PC-9 (cell line): ENCODE results near the gene TSTD1. TPM values are rescaled to one million over a fixed set of nuclear protein-coding genes. Genes with fewer than 3 reads are reported as not detected.

Source experiments
- BruUV-seq: library from RNA; stranded (reverse); fragments of 400-500 nt; replicated peaks from 2 replicates; lab custom pipeline; 2021; lab: Mats Ljungman, UMichigan
- CTCF ChIA-PET: fragments of 300-600 bp; sonication (Branson Sonifier 250); formaldehyde crosslinking; loops from one replicate; lab custom pipeline; 2022; ENCODE audit warnings: antibody characterized with exemption; lab: Charles Lee
- POLR2A ChIA-PET: fragments of 300-600 bp; sonication (Branson Sonifier 250); formaldehyde crosslinking; loops from one replicate; lab custom pipeline; 2022; ENCODE audit warnings: antibody characterized with exemption; ENCODE audit not compliant: unreplicated experiment; lab: Charles Lee
- DNase-seq, 2 experiments: peaks; one replicate each; pipeline versions ENCODE4 v3.0.0 to v3.0.0-alpha.2; 2015 to 2022; ENCODE audit warnings: mixed read lengths in 1 of 2
- H2AFZ ChIP-seq: fragments of 200-600 bp; sonication (generic); 2 replicates; pipeline ENCODE4 v1.8.1; 2017; ENCODE audit warnings: antibody characterized with exemption
- H3F3A ChIP-seq: fragments of 200-600 bp; sonication (generic); 2 replicates; pipeline ENCODE4 v1.8.1; 2017; ENCODE audit warnings: antibody characterized with exemption, mild to moderate bottlenecking, low read depth; ENCODE audit not compliant: insufficient read depth
- H3K27ac ChIP-seq: fragments of 200-600 bp; sonication (generic); 2 replicates; pipeline ENCODE4 v1.6.1; 2016; ENCODE audit warnings: mixed run types
- H3K27me3 ChIP-seq: fragments of 200-600 bp; sonication (generic); 2 replicates; pipeline ENCODE4 v1.6.1; 2016; ENCODE audit warnings: low read depth, mixed run types; ENCODE audit not compliant: insufficient read depth
- H3K36me3 ChIP-seq: fragments of 200-600 bp; sonication (generic); 2 replicates; pipeline ENCODE4 v1.6.1; 2016; ENCODE audit warnings: low read depth, mixed run types
- H3K4me1 ChIP-seq: fragments of 200-600 bp; sonication (generic); replicated peaks from 2 replicates; pipeline ENCODE4 v1.6.1; 2016; ENCODE audit warnings: mixed run types; ENCODE audit not compliant: insufficient read depth
- H3K4me2 ChIP-seq: fragments of 200-600 bp; sonication (generic); 2 replicates; pipeline ENCODE4 v1.6.1; 2017; ENCODE audit warnings: mixed run types
- H3K4me3 ChIP-seq: fragments of 200-600 bp; sonication (generic); 2 replicates; pipeline ENCODE4 v1.6.1; 2016; ENCODE audit warnings: mixed run types
- H3K79me2 ChIP-seq: fragments of 200-600 bp; sonication (generic); 2 replicates; pipeline ENCODE4 v1.6.1; 2017; ENCODE audit warnings: low read depth, mixed run types
- H3K9me2 ChIP-seq: fragments of 200-600 bp; sonication (generic); 2 replicates; pipeline ENCODE4 v1.8.1; 2017; ENCODE audit warnings: mild to moderate bottlenecking; ENCODE audit not compliant: insufficient read depth
- H3K9me3 ChIP-seq: fragments of 200-600 bp; sonication (generic); 2 replicates; pipeline ENCODE4 v1.8.1; 2016; ENCODE audit warnings: low read depth; ENCODE audit not compliant: insufficient read depth
- H4K20me1 ChIP-seq: fragments of 200-600 bp; sonication (generic); 2 replicates; pipeline ENCODE4 v1.8.1; 2017; ENCODE audit not compliant: insufficient read depth
- EZH2 ChIP-seq: fragments of 200-600 bp; sonication (generic); IDR thresholded peaks from 2 replicates; pipeline ENCODE4 v1.8.0; 2017; ENCODE audit warnings: antibody characterized with exemption, low read depth
- intact Hi-C: fragments of 100-400 bp; cut with micrococcal nuclease; formaldehyde crosslinking; loops from one replicate; pipeline ENCODE4 v1.10.0; 2022; ENCODE audit not compliant: unreplicated experiment
- total RNA-seq: library from RNA; stranded (reverse); gene quantifications from 2 replicates; pipeline ENCODE4 v1.2.3, GENCODE V29; 2021
- TF ChIP-seq, protein P1 (sequence below): fragments of 200-600 bp; sonication (generic); conservative IDR thresholded peaks from 2 replicates; pipeline ENCODE4 v1.6.1; 2017; ENCODE audit warnings: mixed run types, antibody characterized with exemption, mild to moderate bottlenecking, moderate library complexity

Gene TSTD1
- total RNA-seq, 1 experiment from 2014 or later = 51.4 TPM

DNA sequence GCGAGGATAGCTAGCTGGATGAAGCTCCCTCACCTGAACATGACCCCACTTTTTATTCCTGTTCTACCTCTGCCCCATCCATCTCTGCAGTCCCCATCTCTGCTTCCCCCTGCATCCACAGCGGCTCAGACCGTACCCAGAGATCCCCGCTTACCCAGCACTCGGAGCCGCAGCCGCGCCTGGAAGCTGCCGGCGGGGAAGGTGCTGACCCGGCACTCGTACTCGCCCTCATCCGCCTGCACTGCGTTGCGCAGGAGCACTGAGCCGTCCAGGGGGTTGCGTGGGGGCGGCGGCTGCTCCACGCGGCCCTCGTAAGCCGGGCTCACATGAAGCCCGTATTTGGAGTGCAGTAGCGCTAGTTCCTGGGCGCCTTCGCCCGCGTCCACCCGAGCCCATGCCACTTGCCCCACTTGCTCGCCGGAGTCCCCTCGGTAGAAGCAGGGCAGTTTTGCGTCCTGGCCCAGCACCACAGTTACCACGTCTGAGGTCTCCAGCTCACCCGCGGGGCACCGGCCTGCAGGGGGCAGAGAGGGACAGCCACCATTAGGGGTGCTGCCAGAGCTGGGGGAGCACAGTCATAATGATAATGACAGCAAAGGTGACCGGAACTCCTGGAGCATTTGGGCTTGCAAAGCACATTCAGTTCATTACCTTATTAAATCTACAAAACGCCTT lies 40.8 kb upstream of the TSTD1 start:
- Histone ChIP-seq H3K4me1 (peaks cover 39% of the 10 kb centered on the region), H3K9me3 (no peaks in the 10 kb centered on the region), H3K27me3 (no peaks in the 10 kb centered on the region), H3K36me3 (no peaks in the 10 kb centered on the region), H3K4me3 (no peak overlapping the region), H3K79me2 (peaks cover 37% of the 10 kb centered on the region), H3K27ac (no peak overlapping the region), H2AFZ (no peak overlapping the region), H4K20me1 (no peaks in the 10 kb centered on the region), H3K9me2 (no peaks in the 10 kb centered on the region), H3F3A (peaks cover 24% of the 10 kb centered on the region; the same call in 1 of the 2 replicates), H3K4me2 (no peak overlapping the region)
- no TSS peak for BruUV-seq
- ChIA-PET CTCF (no interaction called here), POLR2A (no interaction called here)
- no peak for DNase-seq
- intact Hi-C loops = no loop called here
- TF ChIP-seq, protein P1, sequence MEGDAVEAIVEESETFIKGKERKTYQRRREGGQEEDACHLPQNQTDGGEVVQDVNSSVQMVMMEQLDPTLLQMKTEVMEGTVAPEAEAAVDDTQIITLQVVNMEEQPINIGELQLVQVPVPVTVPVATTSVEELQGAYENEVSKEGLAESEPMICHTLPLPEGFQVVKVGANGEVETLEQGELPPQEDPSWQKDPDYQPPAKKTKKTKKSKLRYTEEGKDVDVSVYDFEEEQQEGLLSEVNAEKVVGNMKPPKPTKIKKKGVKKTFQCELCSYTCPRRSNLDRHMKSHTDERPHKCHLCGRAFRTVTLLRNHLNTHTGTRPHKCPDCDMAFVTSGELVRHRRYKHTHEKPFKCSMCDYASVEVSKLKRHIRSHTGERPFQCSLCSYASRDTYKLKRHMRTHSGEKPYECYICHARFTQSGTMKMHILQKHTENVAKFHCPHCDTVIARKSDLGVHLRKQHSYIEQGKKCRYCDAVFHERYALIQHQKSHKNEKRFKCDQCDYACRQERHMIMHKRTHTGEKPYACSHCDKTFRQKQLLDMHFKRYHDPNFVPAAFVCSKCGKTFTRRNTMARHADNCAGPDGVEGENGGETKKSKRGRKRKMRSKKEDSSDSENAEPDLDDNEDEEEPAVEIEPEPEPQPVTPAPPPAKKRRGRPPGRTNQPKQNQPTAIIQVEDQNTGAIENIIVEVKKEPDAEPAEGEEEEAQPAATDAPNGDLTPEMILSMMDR = no peak
- no peak for TF ChIP-seq EZH2

DNA sequence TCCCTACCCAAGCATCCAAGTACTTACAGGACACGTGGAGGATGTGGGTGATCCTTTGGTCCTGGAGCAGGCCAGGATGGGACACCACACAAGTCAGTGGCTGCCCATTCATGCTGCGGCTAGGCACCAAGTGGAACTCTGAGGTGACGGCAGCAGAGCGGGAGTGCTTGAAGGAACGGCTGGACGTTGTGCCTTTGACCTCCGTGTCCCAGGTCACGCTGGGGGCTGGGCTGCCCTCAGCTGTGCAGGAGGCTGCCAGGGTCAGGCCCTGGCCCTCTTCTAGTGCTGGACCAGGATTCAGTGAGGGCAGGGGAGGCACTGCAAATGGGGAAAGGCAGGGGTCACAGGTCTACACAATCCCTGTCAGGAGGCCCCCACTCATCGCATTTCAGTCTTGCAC lies 38.7 kb upstream of the TSTD1 start:
- BruUV-seq = no TSS peak
- ChIA-PET CTCF (no interaction called here), POLR2A (no interaction called here)
- Histone ChIP-seq H3K79me2 (peaks cover 29% of the 10 kb centered on the region), H3K4me2 (no peak overlapping the region), H2AFZ (no peak overlapping the region), H3K4me3 (no peak overlapping the region), H3K9me2 (no peaks in the 10 kb centered on the region), H3K4me1 (peaks cover 20% of the 10 kb centered on the region), H3F3A (peaks cover 7% of the 10 kb centered on the region; the same call in 1 of the 2 replicates), H3K27me3 (no peaks in the 10 kb centered on the region), H3K27ac (no peak overlapping the region), H3K9me3 (no peaks in the 10 kb centered on the region), H4K20me1 (no peaks in the 10 kb centered on the region), H3K36me3 (no peaks in the 10 kb centered on the region)
- DNase-seq = no peak
- TF ChIP-seq, protein P1 = no peak
- no peak for TF ChIP-seq EZH2
- intact Hi-C loops = no loop called here

DNA sequence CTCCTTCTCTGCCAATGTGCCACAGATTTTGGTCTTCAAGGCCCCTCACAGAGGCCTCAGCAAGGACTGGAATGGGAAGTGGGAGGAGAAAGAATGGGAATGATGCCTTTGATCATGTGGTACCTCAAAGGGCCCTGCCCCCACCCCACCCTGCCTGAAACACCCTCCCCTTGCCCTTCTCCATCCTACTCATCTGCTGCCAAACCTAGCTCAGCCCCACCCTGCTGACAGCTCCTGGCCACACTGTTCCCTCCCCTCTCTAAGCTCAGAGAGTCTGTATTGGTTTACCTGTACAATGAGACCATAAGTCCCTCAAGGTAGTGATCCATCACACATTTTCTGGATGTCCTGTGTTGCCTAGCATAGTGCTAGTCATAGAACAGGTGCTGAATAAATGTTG lies 37.6 kb upstream of the TSTD1 start:
- ChIA-PET CTCF (interaction anchor here (0.6 kb wide), 1 partner anchor 22 kb away, joined by 3 read pairs; the partner anchor contains the start of gene KLHDC9), POLR2A (no interaction called here)
- no peak for DNase-seq
- no peaks in the 10 kb centered on the region for H3K9me3 ChIP-seq
- H3K9me2 ChIP-seq = no peaks in the 10 kb centered on the region
- no peak for TF ChIP-seq EZH2
- TF ChIP-seq, protein P1 = no peak
- peaks cover 19% of the 10 kb centered on the region for H3K79me2 ChIP-seq
- peaks cover 10% of the 10 kb centered on the region for H3K4me1 ChIP-seq
- H3K4me2 ChIP-seq = no peak overlapping the region
- no peaks in the 10 kb centered on the region; the same call in 1 of the 2 replicates for H3F3A ChIP-seq
- intact Hi-C loops = no loop called here
- no peaks in the 10 kb centered on the region for H3K27me3 ChIP-seq
- H3K27ac ChIP-seq = no peak overlapping the region
- H3K4me3 ChIP-seq = no peak overlapping the region
- H3K36me3 ChIP-seq = no peaks in the 10 kb centered on the region
- H2AFZ ChIP-seq = no peak overlapping the region
- no TSS peak for BruUV-seq
- no peaks in the 10 kb centered on the region for H4K20me1 ChIP-seq
